ENCODE measurements around the gene POMT1.

The POMT1 gene

GRCh38 chr9:131539223-131539923 lies 36.7 kb downstream of the POMT1 start:
- no CpG with 5 or more reads among the region's 7 CpGs for WGBS, 2 donors (ENCODE audit: extremely low coverage in 2 of 2, insufficient read length in 2 of 2, insufficient replicate concordance in 1 of 2)
- H2BK5ac ChIP-seq (ENCODE audit: low read length): no peak overlapping the region

GRCh38 chr9:131543141-131543540 lies 40.4 kb downstream of the POMT1 start:
- no peak overlapping the region for H3K18ac ChIP-seq (ENCODE audit: low read length)
- no peak for DNase-seq (ENCODE audit: low spot score)
- no peak overlapping the region for H3K4me3 ChIP-seq (ENCODE audit: low read length in 2 of 2)
- H2BK120ac ChIP-seq (ENCODE audit: low read depth, low read length): no peak overlapping the region
- H3K23ac ChIP-seq (ENCODE audit: low read depth, low read length, poor library complexity): no peak overlapping the region
- H2BK15ac ChIP-seq (ENCODE audit: low read length): no peak overlapping the region
- no peak overlapping the region for H2AFZ ChIP-seq (ENCODE audit: low read length)
- H3K9ac ChIP-seq (ENCODE audit: low read depth, low read length, poor library complexity): no peak overlapping the region
- peaks cover 0 to 20% (median 6%) of the 10 kb centered on the region in 3 experiments for H3K27me3 ChIP-seq (ENCODE audit: control insufficient read depth in 3 of 3, insufficient read depth in 3 of 3, low read depth in 1 of 3, low read length in 3 of 3)
- no peaks in the 10 kb centered on the region for H3K36me3 ChIP-seq (replicated peaks in 1 of 2; ENCODE audit: control insufficient read depth in 2 of 2, insufficient read depth in 2 of 2, low read length in 2 of 2)
- H2BK5ac ChIP-seq (ENCODE audit: low read length): no peak overlapping the region
- H2BK12ac ChIP-seq (ENCODE audit: low read length): no peak overlapping the region
- no peak overlapping the region for H4K91ac ChIP-seq (ENCODE audit: low read depth, low read length, poor library complexity)
- WGBS, 2 donors (ENCODE audit: extremely low coverage in 2 of 2, insufficient read length in 2 of 2, insufficient replicate concordance in 1 of 2): no CpG with 5 or more reads among the region's 6 CpGs
- H3K27ac ChIP-seq (replicated peaks; ENCODE audit: low read length): no peak overlapping the region
- H4K8ac ChIP-seq (ENCODE audit: low read depth, low read length): no peak overlapping the region
- no peak overlapping the region for H2AK5ac ChIP-seq (ENCODE audit: low read depth, low read length)
- H3K4ac ChIP-seq (ENCODE audit: low read length): no peak overlapping the region
- no peaks in the 10 kb centered on the region for H3K4me1 ChIP-seq (ENCODE audit: control insufficient read depth in 2 of 2, insufficient read depth in 1 of 2, low read depth in 1 of 2, low read length in 2 of 2)
- no peak overlapping the region for H3K14ac ChIP-seq (ENCODE audit: low read length)
- H3K4me2 ChIP-seq (ENCODE audit: insufficient read depth, low read length, poor library complexity, severe bottlenecking): no peak overlapping the region
- H3K9me3 ChIP-seq (replicated peaks in 1 of 2; ENCODE audit: control insufficient read depth in 2 of 2, insufficient read depth in 1 of 2, low read depth in 1 of 2, low read length in 2 of 2): peaks cover 5 to 14% of the 10 kb centered on the region in 2 donors
- peaks cover 1% of the 10 kb centered on the region for H3K79me1 ChIP-seq (ENCODE audit: low read depth, low read length)

More at GRCh38 chr9:131539223-131539923, 36.7 kb downstream of the POMT1 start:
- H2AK5ac ChIP-seq (ENCODE audit: low read depth, low read length): no peak overlapping the region
- DNase-seq (ENCODE audit: low spot score): no peak
- no peak overlapping the region for H3K4me3 ChIP-seq (ENCODE audit: low read length in 2 of 2)
- no peak overlapping the region for H3K4ac ChIP-seq (ENCODE audit: low read length)
- H3K36me3 ChIP-seq (replicated peaks in 1 of 2; ENCODE audit: control insufficient read depth in 2 of 2, insufficient read depth in 2 of 2, low read length in 2 of 2): no peaks in the 10 kb centered on the region
- no peak overlapping the region for H4K91ac ChIP-seq (ENCODE audit: low read depth, low read length, poor library complexity)
- H2BK120ac ChIP-seq (ENCODE audit: low read depth, low read length): no peak overlapping the region
- no peak overlapping the region for H3K14ac ChIP-seq (ENCODE audit: low read length)
- no peak overlapping the region for H4K8ac ChIP-seq (ENCODE audit: low read depth, low read length)
- peaks cover 0 to 1% (median 0%) of the 10 kb centered on the region in 3 experiments for H3K27me3 ChIP-seq (ENCODE audit: control insufficient read depth in 3 of 3, insufficient read depth in 3 of 3, low read depth in 1 of 3, low read length in 3 of 3)
- H2BK15ac ChIP-seq (ENCODE audit: low read length): no peak overlapping the region
- H2BK12ac ChIP-seq (ENCODE audit: low read length): no peak overlapping the region
- H3K4me1 ChIP-seq (ENCODE audit: control insufficient read depth in 2 of 2, insufficient read depth in 1 of 2, low read depth in 1 of 2, low read length in 2 of 2): no peaks in the 10 kb centered on the region
- no peak overlapping the region for H3K18ac ChIP-seq (ENCODE audit: low read length)
- H3K79me1 ChIP-seq (ENCODE audit: low read depth, low read length): no peaks in the 10 kb centered on the region
- peaks cover 5 to 12% of the 10 kb centered on the region in 2 donors for H3K9me3 ChIP-seq (replicated peaks in 1 of 2; ENCODE audit: control insufficient read depth in 2 of 2, insufficient read depth in 1 of 2, low read depth in 1 of 2, low read length in 2 of 2)
- no peak overlapping the region for H2AFZ ChIP-seq (ENCODE audit: low read length)
- H3K9ac ChIP-seq (ENCODE audit: low read depth, low read length, poor library complexity): no peak overlapping the region
- H3K27ac ChIP-seq (replicated peaks; ENCODE audit: low read length): no peak overlapping the region
- no peak overlapping the region for H3K4me2 ChIP-seq (ENCODE audit: insufficient read depth, low read length, poor library complexity, severe bottlenecking)
- no peak overlapping the region for H3K23ac ChIP-seq (ENCODE audit: low read depth, low read length, poor library complexity)

- H3K14ac ChIP-seq (ENCODE audit: low read length): no peak within 1 kb of the TSS
- WGBS, 2 donors (ENCODE audit: extremely low coverage in 2 of 2, insufficient read length in 2 of 2, insufficient replicate concordance in 1 of 2): no CpG with 5 or more reads among the region's 50 CpGs
- DNase-seq (ENCODE audit: low spot score): no peak
- peak within 1 kb of the TSS; percentile 33 for H3K4me2 ChIP-seq (ENCODE audit: insufficient read depth, low read length, poor library complexity, severe bottlenecking)
- no peaks in the 10 kb centered on the region for H3K4me1 ChIP-seq (ENCODE audit: control insufficient read depth in 2 of 2, insufficient read depth in 1 of 2, low read depth in 1 of 2, low read length in 2 of 2)
- no peak within 1 kb of the TSS for H2AK5ac ChIP-seq (ENCODE audit: low read depth, low read length)
- H2BK12ac ChIP-seq (ENCODE audit: low read length): no peak within 1 kb of the TSS
- H3K36me3 ChIP-seq (replicated peaks in 1 of 2; ENCODE audit: control insufficient read depth in 2 of 2, insufficient read depth in 2 of 2, low read length in 2 of 2): no peaks in the 10 kb centered on the region
- no peak within 1 kb of the TSS for H4K91ac ChIP-seq (ENCODE audit: low read depth, low read length, poor library complexity)
- H4K8ac ChIP-seq (ENCODE audit: low read depth, low read length): no peak within 1 kb of the TSS
- no peak within 1 kb of the TSS for H2BK120ac ChIP-seq (ENCODE audit: low read depth, low read length)
- peaks cover 0 to 20% (median 10%) of the 10 kb centered on the region in 3 experiments for H3K27me3 ChIP-seq (ENCODE audit: control insufficient read depth in 3 of 3, insufficient read depth in 3 of 3, low read depth in 1 of 3, low read length in 3 of 3)
- H2BK5ac ChIP-seq (ENCODE audit: low read length): no peak within 1 kb of the TSS
- peak within 1 kb of the TSS; percentile 91 for H3K23ac ChIP-seq (ENCODE audit: low read depth, low read length, poor library complexity)
- peak within 1 kb of the TSS; percentile 35 for H3K18ac ChIP-seq (ENCODE audit: low read length)
- H2AFZ ChIP-seq (ENCODE audit: low read length): peak within 1 kb of the TSS; percentile 58
- H3K9me3 ChIP-seq (replicated peaks in 1 of 2; ENCODE audit: control insufficient read depth in 2 of 2, insufficient read depth in 1 of 2, low read depth in 1 of 2, low read length in 2 of 2): peaks cover 5 to 14% of the 10 kb centered on the region in 2 donors
- H3K9ac ChIP-seq (ENCODE audit: low read depth, low read length, poor library complexity): no peak within 1 kb of the TSS
- peaks cover 1% of the 10 kb centered on the region for H3K79me1 ChIP-seq (ENCODE audit: low read depth, low read length)
- no peak within 1 kb of the TSS for H3K4ac ChIP-seq (ENCODE audit: low read length)
- H2BK15ac ChIP-seq (ENCODE audit: low read length): peak within 1 kb of the TSS; percentile 30
- peak within 1 kb of the TSS in 1 of 2 donors; percentile 17 for H3K4me3 ChIP-seq (ENCODE audit: low read length in 2 of 2)
- H3K27ac ChIP-seq (replicated peaks; ENCODE audit: low read length): no peak within 1 kb of the TSS
These were observed 42.5 kb downstream of the POMT1 start, which contains the start of gene PRRT1B for GRCh38 chr9:131545003-131545785. Gene PRRT1B (plus strand): TSS chr9:131545523. CDS start chr9:131545616, 93 bp downstream.

- Histone ChIP-seq H3K36me3 (replicated peaks in 1 of 2; ENCODE audit: control insufficient read depth in 2 of 2, insufficient read depth in 2 of 2, low read length in 2 of 2) (no peaks in the 10 kb centered on the region), H3K9ac (ENCODE audit: low read depth, low read length, poor library complexity) (no peak overlapping the region), H3K4me2 (ENCODE audit: insufficient read depth, low read length, poor library complexity, severe bottlenecking) (peak overlapping the region; percentile 33), H4K8ac (ENCODE audit: low read depth, low read length) (no peak overlapping the region), H3K9me3 (replicated peaks in 1 of 2; ENCODE audit: control insufficient read depth in 2 of 2, insufficient read depth in 1 of 2, low read depth in 1 of 2, low read length in 2 of 2) (peaks cover 5 to 14% of the 10 kb centered on the region in 2 donors), H3K27me3 (ENCODE audit: control insufficient read depth in 3 of 3, insufficient read depth in 3 of 3, low read depth in 1 of 3, low read length in 3 of 3) (peaks cover 0 to 20% (median 10%) of the 10 kb centered on the region in 3 experiments), H2BK15ac (ENCODE audit: low read length) (peak overlapping the region; percentile 30), H3K4ac (ENCODE audit: low read length) (no peak overlapping the region), H3K27ac (replicated peaks; ENCODE audit: low read length) (no peak overlapping the region), H3K4me1 (ENCODE audit: control insufficient read depth in 2 of 2, insufficient read depth in 1 of 2, low read depth in 1 of 2, low read length in 2 of 2) (no peaks in the 10 kb centered on the region), H3K14ac (ENCODE audit: low read length) (no peak overlapping the region), H3K4me3 (ENCODE audit: low read length in 2 of 2) (peak overlapping the region in 1 of 2 donors; percentile 17), H3K79me1 (ENCODE audit: low read depth, low read length) (peaks cover 1% of the 10 kb centered on the region), H2AK5ac (ENCODE audit: low read depth, low read length) (no peak overlapping the region), H2BK120ac (ENCODE audit: low read depth, low read length) (no peak overlapping the region), H2AFZ (ENCODE audit: low read length) (peak overlapping the region; percentile 58), H2BK5ac (ENCODE audit: low read length) (no peak overlapping the region), H4K91ac (ENCODE audit: low read depth, low read length, poor library complexity) (no peak overlapping the region), H3K23ac (ENCODE audit: low read depth, low read length, poor library complexity) (peak overlapping the region; percentile 91), H2BK12ac (ENCODE audit: low read length) (no peak overlapping the region), H3K18ac (ENCODE audit: low read length) (peak overlapping the region; percentile 35)
- no CpG with 5 or more reads among the region's 30 CpGs for WGBS, 2 donors (ENCODE audit: extremely low coverage in 2 of 2, insufficient read length in 2 of 2, insufficient replicate concordance in 1 of 2)
- DNase-seq (ENCODE audit: low spot score): no peak
These were observed 43.1 kb downstream of the POMT1 start for GRCh38 chr9:131545786-131546335.

All from neuronal stem cell (in vitro differentiated cells).